ENCODE results near the gene ROBO2.

ROBO2 gene

GRCh38 chr3:77125966-77126365, 86.1 kb downstream of the ROBO2 start:
- no peak for DNase-seq (ENCODE audit: low spot score in 2 of 2)
- H3K9me3 Mint-ChIP-seq: peaks cover 14% of the 10 kb centered on the region
- H3K4me3 Mint-ChIP-seq: no peak overlapping the region
- H3K4me1 Mint-ChIP-seq: no peaks in the 10 kb centered on the region
- H3K36me3 Mint-ChIP-seq: no peaks in the 10 kb centered on the region
- H3K27ac Mint-ChIP-seq: no peak overlapping the region
- no peak for ATAC-seq

GRCh38 chr3:77134769-77135168, 94.9 kb downstream of the ROBO2 start:
- H3K4me3 Mint-ChIP-seq: no peak overlapping the region
- no peak for DNase-seq (ENCODE audit: low spot score in 2 of 2)
- no peaks in the 10 kb centered on the region for H3K36me3 Mint-ChIP-seq
- no peaks in the 10 kb centered on the region for H3K4me1 Mint-ChIP-seq
- H3K9me3 Mint-ChIP-seq: peaks cover 2% of the 10 kb centered on the region
- H3K27ac Mint-ChIP-seq: no peak overlapping the region
- ATAC-seq: no peak

GRCh38 chr3:77137559-77137958, 97.7 kb downstream of the ROBO2 start:
- ATAC-seq (no peak), DNase-seq (ENCODE audit: low spot score in 2 of 2) (no peak)
- peaks cover 4% of the 10 kb centered on the region for H3K9me3 Mint-ChIP-seq
- H3K36me3 Mint-ChIP-seq: no peaks in the 10 kb centered on the region
- no peak overlapping the region for H3K27ac Mint-ChIP-seq
- H3K4me3 Mint-ChIP-seq: no peak overlapping the region
- no peaks in the 10 kb centered on the region for H3K4me1 Mint-ChIP-seq

GRCh38 chr3:77139624-77140023, 99.7 kb downstream of the ROBO2 start:
- DNase-seq (ENCODE audit: low spot score in 2 of 2) (no peak), ATAC-seq (no peak)
- Mint-ChIP-seq H3K4me1 (no peaks in the 10 kb centered on the region), H3K9me3 (peaks cover 13% of the 10 kb centered on the region), H3K36me3 (no peaks in the 10 kb centered on the region), H3K27ac (no peak overlapping the region), H3K4me3 (no peak overlapping the region)

- no peak for ATAC-seq
- Mint-ChIP-seq H3K4me3 (no peak overlapping the region), H3K9me3 (peaks cover 11% of the 10 kb centered on the region), H3K27ac (no peak overlapping the region), H3K36me3 (no peaks in the 10 kb centered on the region), H3K4me1 (no peaks in the 10 kb centered on the region)
- no peak for DNase-seq (ENCODE audit: low spot score in 2 of 2)
Observed at GRCh38 chr3:77141423-77141822, 101.5 kb downstream of the ROBO2 start.

GRCh38 chr3:77142578-77142977, 102.7 kb downstream of the ROBO2 start:
- H3K9me3 Mint-ChIP-seq: peaks cover 11% of the 10 kb centered on the region
- ATAC-seq: no peak
- H3K4me1 Mint-ChIP-seq: no peaks in the 10 kb centered on the region
- H3K36me3 Mint-ChIP-seq: no peaks in the 10 kb centered on the region
- no peak overlapping the region for H3K27ac Mint-ChIP-seq
- no peak for DNase-seq (ENCODE audit: low spot score in 2 of 2)
- H3K4me3 Mint-ChIP-seq: no peak overlapping the region

- Mint-ChIP-seq H3K36me3 (no peaks in the 10 kb centered on the region), H3K9me3 (peaks cover 11% of the 10 kb centered on the region), H3K27ac (no peak overlapping the region), H3K4me3 (no peak overlapping the region), H3K4me1 (no peaks in the 10 kb centered on the region)
- DNase-seq (ENCODE audit: low spot score in 2 of 2) (no peak), ATAC-seq (no peak)
Observed at GRCh38 chr3:77146004-77146403, 106.1 kb downstream of the ROBO2 start.

GRCh38 chr3:77147836-77148578, 108.1 kb downstream of the ROBO2 start:
- H3K4me3 Mint-ChIP-seq: no peak overlapping the region
- H3K4me1 Mint-ChIP-seq: no peaks in the 10 kb centered on the region
- no peaks in the 10 kb centered on the region for H3K36me3 Mint-ChIP-seq
- no peak overlapping the region for H3K27ac Mint-ChIP-seq
- peaks cover 9% of the 10 kb centered on the region for H3K9me3 Mint-ChIP-seq
- ATAC-seq (no peak), DNase-seq (ENCODE audit: low spot score in 2 of 2) (no peak)

- ATAC-seq (no peak), DNase-seq (ENCODE audit: low spot score in 2 of 2) (no peak)
- peaks cover under 1% of the 10 kb centered on the region for H3K9me3 Mint-ChIP-seq
- H3K27ac Mint-ChIP-seq: no peak overlapping the region
- H3K4me1 Mint-ChIP-seq: no peaks in the 10 kb centered on the region
- no peak overlapping the region for H3K4me3 Mint-ChIP-seq
- H3K36me3 Mint-ChIP-seq: no peaks in the 10 kb centered on the region
Observed at GRCh38 chr3:77149382-77149781, 109.5 kb downstream of the ROBO2 start.

GRCh38 chr3:77150028-77150427, 110.1 kb downstream of the ROBO2 start:
- ATAC-seq (no peak), DNase-seq (ENCODE audit: low spot score in 2 of 2) (no peak)
- Mint-ChIP-seq H3K4me3 (no peak overlapping the region), H3K36me3 (no peaks in the 10 kb centered on the region), H3K4me1 (no peaks in the 10 kb centered on the region), H3K9me3 (peaks cover 3% of the 10 kb centered on the region), H3K27ac (no peak overlapping the region)

GRCh38 chr3:77150759-77151158, 110.9 kb downstream of the ROBO2 start:
- Mint-ChIP-seq H3K4me3 (no peak overlapping the region), H3K9me3 (peaks cover 6% of the 10 kb centered on the region), H3K27ac (no peak overlapping the region), H3K36me3 (no peaks in the 10 kb centered on the region), H3K4me1 (no peaks in the 10 kb centered on the region)
- no peak for DNase-seq (ENCODE audit: low spot score in 2 of 2)
- no peak for ATAC-seq

GRCh38 chr3:77158730-77159581, 119.1 kb downstream of the ROBO2 start:
- ATAC-seq (no peak), DNase-seq (ENCODE audit: low spot score in 2 of 2) (no peak)
- no peaks in the 10 kb centered on the region for H3K36me3 Mint-ChIP-seq
- H3K4me3 Mint-ChIP-seq: no peak overlapping the region
- H3K9me3 Mint-ChIP-seq: peaks cover 20% of the 10 kb centered on the region
- no peak overlapping the region for H3K27ac Mint-ChIP-seq
- H3K4me1 Mint-ChIP-seq: no peaks in the 10 kb centered on the region

- ATAC-seq: no peak
- H3K36me3 Mint-ChIP-seq: no peaks in the 10 kb centered on the region
- no peak overlapping the region for H3K4me3 Mint-ChIP-seq
- H3K9me3 Mint-ChIP-seq: peaks cover 11% of the 10 kb centered on the region
- H3K27ac Mint-ChIP-seq: no peak overlapping the region
- no peaks in the 10 kb centered on the region for H3K4me1 Mint-ChIP-seq
- DNase-seq (ENCODE audit: low spot score in 2 of 2): no peak
Observed at GRCh38 chr3:77160931-77161497, 121.1 kb downstream of the ROBO2 start.

GRCh38 chr3:77169823-77170222, 129.9 kb downstream of the ROBO2 start:
- H3K4me1 Mint-ChIP-seq: no peaks in the 10 kb centered on the region
- H3K9me3 Mint-ChIP-seq: peaks cover 15% of the 10 kb centered on the region
- ATAC-seq: no peak
- H3K27ac Mint-ChIP-seq: no peak overlapping the region
- no peak for DNase-seq (ENCODE audit: low spot score in 2 of 2)
- no peaks in the 10 kb centered on the region for H3K36me3 Mint-ChIP-seq
- H3K4me3 Mint-ChIP-seq: no peak overlapping the region

GRCh38 chr3:77171026-77171425, 131.1 kb downstream of the ROBO2 start:
- Mint-ChIP-seq H3K36me3 (no peaks in the 10 kb centered on the region), H3K4me3 (no peak overlapping the region), H3K9me3 (peaks cover 18% of the 10 kb centered on the region), H3K27ac (no peak overlapping the region), H3K4me1 (no peaks in the 10 kb centered on the region)
- ATAC-seq (no peak), DNase-seq (ENCODE audit: low spot score in 2 of 2) (no peak)

- ATAC-seq: no peak
- DNase-seq (ENCODE audit: low spot score in 2 of 2): no peak
- H3K4me1 Mint-ChIP-seq: no peaks in the 10 kb centered on the region
- H3K4me3 Mint-ChIP-seq: no peak overlapping the region
- no peaks in the 10 kb centered on the region for H3K36me3 Mint-ChIP-seq
- H3K9me3 Mint-ChIP-seq: peaks cover 11% of the 10 kb centered on the region
- H3K27ac Mint-ChIP-seq: no peak overlapping the region
Observed at GRCh38 chr3:77179762-77180161, 139.9 kb downstream of the ROBO2 start.
